ENCODE measurements around the gene SMARCD2.
"Not testable (repeated sequence)": the region's sequence is repeated elsewhere in the genome, so short reads cannot be mapped to it uniquely, and the experiment has no call there.

Gene SMARCD2

DNA sequence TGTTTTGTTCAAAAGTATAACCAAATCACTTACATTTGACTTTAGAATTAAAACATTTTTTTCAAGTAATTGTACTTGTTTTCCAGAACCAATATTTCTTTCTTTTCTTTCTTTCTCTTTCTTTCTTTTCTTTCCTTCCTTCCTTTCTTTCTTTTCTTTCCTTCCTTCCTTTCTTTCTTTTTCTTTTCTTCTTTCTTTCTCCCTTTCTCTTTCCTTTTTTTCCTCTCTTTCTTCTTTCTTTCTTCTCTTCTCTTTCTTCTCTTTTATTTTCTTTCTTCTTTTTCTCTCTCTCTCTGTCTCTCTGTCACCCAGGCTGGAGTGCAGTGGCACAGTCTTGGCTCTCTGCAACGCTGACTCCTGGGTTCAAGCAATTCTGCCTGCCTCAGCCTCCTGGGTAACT lies 41.7 kb downstream of the SMARCD2 start:
- no peak for DNase-seq (ENCODE audit: low spot score)

DNA sequence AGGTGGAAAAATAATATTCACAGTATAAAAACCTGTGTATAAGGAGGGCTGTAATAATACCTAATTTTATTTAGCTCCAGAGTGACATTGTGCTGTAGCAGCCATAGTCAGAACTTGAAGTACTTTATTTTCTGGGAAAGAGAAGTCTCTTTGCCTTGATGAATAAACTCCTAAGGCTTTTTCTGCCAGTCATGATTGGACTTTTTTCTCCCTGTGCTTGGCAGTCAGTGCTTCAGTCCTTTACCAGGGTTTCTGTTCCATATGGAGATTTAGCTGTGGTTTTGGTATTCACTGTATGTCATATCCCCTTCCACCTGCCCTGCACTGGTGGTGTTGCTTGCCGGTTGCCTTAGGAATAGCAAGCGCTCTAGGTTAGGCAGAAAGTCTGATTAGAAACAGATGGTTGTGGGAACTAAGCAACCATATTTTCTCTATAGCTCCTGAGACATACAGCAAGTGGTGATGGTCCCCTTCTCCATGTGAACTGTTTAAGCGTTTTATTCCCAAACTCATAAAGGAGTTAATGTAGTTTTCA lies 43.8 kb downstream of the SMARCD2 start:
- DNase-seq (ENCODE audit: low spot score), result no peak

DNA sequence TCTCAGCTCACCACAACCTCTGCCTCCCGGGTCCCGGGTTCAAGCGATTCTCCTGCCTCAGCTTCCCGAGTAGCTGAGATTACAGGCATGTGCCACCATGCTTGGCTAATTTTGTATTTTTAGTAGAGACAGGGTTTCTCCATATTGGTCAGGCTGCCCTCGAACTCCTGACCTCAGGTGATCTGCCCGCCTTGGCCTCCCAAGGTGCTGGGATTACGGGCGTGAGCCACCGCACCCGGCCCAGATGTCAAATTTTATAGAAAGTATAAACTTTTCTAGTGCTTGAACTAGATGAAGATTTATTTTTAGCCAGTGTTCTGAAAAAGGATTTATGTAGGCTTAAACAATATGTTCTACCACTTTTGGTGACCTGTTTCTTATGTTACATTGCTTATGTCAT lies 46.1 kb downstream of the SMARCD2 start:
- DNase-seq (ENCODE audit: low spot score), result not testable (repeated sequence)

DNA sequence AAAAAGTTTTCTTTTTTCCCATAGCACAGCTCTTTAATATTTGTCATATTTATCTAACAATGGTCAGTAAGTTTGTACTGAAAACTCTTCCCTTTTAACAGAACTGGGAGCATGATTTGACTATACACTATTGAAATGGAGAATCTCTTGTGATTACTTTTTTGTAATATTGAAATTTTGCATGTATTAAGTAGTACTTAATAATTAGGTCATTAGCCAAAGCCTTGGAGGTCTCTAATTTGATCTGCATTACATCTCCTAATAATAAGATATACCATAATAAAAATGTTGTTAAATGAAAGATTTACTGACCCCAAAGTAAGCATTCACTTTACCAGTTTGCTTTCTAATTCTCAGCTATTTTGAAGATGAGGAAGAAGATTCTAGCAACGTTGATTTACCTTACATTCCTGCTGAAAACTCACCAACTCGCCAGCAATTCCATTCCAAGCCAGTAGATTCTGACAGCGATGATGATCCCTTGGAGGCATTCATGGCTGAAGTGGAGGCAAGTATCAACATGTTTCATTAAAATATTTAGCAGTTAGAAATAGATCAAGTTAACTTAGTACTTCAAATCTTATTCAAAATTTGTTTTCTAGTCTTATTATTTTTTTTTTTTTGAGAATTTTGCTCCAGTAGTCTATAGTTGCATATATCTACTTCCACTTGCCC lies 50.3 kb downstream of the SMARCD2 start:
- no peak for DNase-seq (ENCODE audit: low spot score)

DNA sequence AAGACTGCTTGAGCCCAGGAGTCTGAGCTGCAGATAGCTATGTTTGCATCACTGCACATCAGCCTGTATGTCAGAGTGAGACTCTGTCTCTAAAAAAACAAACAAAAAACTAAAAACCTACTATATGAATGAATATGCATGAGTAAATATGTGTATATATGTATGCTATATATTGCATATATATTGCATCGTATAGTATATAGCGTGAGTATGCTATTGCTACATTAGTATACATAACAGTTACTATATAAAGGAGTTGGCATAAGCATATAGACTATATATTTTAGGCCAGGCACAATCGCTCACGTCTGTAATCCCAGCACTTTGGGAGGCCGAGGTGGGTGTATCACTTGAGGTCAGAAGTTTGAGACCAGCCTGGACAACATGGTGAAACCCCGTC lies 52.4 kb downstream of the SMARCD2 start:
- DNase-seq (ENCODE audit: low spot score), result no peak

DNA sequence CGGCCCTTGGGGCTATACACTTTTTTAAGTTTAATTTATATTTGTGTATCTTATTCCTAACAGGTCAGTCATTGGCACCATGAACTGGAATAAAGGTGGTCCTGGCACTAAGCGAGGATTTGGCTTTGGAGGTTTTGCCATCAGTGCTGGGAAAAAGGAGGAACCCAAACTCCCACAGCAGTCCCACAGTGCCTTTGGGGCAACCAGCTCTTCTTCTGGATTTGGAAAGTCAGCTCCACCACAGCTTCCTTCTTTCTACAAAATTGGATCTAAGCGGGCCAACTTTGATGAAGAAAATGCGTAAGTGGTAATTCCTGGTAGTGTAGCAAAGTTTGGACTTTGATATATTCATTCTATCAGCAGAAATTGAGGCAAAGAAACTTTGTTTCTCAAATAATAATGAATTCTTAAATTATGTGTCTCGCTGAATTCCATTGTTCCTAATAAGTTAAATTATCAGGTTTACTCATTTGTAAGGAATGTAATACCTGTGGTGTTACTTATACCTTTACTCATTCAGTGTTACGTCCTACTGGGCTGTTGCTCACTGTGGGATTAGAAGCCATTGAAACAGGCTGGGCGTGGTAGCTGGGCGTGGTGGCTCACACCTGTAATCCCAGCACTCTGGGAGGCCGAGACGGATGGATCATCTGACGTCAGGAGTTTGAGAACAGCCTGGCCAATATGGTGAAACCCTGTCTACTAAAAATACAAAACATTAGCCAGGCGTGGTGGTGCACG lies 55.3 kb downstream of the SMARCD2 start:
- DNase-seq (ENCODE audit: low spot score), result no peak

DNA sequence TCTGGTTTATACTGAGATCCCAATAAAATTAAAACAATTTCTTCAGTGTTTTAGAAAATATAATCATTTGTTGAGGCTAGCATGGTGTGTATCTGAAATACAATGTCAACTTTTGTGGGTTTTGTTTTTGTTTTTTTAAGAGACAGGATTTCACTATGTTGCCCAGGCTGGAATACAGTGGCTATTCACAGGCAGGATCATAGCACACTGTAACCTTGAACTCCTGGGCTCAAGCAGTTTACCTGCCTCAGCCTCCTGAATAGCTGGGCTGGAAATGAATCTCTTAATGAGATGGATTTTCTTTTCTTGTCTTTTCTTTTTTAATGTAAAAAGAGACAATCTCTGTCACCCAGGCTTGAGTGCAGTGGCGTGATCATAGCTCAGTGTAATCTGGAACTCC lies 56.4 kb downstream of the SMARCD2 start:
- no peak for DNase-seq (ENCODE audit: low spot score)

DNA sequence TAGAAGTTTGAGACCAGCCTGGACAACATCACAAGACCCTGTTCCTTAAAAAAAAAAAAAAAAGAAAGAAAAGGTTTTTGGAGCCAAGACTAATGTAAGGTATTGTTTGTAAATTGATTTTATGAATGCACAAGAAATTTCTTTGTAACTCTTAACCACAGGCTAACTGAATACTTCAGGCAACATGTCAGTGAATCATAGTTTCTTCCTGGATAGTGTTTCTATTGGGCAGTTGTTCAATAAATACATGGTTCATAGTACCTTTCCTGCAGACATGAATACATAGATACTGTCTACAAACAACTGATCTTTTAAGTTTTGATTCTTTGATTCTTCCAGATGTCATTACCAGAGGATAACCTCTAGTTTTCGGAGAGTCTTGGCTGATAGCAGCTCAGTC lies 56.9 kb downstream of the SMARCD2 start:
- peak; percentile 57 for DNase-seq (ENCODE audit: low spot score)

DNA sequence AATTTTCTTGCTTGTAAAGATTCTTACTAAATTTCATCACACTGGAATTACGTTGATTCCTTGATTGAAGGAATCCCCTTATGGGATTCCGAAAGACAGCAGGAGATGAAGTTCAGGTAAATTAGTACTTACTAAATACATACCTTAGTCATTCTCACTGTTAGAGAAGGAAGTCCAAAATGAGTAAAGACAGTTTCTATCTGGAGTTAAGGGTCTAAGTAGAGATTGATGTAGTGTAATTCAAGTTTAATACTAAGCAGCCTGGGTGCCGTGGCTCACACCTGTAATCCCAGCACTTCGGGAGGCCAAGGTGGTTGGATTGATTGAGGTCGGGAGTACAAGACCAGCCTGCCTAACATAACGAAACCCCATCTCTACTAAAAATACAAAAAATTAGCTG lies 59.0 kb downstream of the SMARCD2 start:
- no peak for DNase-seq (ENCODE audit: low spot score)

All from AG08395 (cell line).